ENCODE data around the gene ADORA1. TPM values are rescaled to one million over a fixed set of nuclear protein-coding genes. Genes with fewer than 3 reads are reported as not detected.

The ADORA1 gene
- total RNA-seq, result not detected in 2 replicates
- total RNA-seq (2013), result 0.12 TPM
- not detected in 2 replicates for polyA plus RNA-seq
- not detected in 2 replicates for polyA minus RNA-seq

DNA sequence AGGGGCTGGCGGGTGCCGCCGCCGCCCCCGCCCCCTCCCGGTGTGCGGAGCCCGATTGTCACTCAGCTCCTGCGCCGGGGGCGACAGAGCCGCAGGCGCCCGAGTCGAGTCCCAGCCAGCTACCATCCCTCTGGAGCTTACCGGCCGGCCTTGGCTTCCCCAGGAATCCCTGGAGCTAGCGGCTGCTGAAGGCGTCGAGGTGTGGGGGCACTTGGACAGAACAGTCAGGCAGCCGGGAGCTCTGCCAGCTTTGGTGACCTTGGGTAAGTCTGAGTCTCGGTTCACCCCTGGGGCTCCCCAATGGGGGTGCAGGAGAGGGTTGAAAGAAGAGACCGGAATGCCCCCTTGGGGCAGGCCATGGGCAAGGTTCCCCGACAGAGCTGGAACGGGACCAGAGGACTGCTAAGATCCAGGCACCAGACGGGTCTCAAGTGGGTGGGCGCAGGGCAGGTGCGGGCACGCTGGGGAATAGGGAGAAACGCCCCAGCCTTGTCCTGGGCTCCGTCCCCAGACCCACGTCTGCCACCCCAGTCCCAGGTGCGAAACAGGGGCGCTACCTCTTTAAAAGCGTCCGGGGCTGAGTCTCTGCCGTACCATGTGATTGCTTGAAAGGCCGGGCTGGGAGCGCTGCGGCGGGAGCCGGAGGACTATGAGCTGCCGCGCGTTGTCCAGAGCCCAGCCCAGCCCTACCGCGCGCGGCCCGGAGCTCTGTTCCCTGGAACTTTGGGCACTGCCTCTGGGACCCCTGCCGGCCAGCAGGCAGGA, at the start of gene ADORA1:
TSS of gene ADORA1 (plus strand) at position 61 of the 765 bp plus-strand sequence. CDS start 1,116 bp downstream, outside the sequence.
- CTCF ChIA-PET, result no interaction called here
- H3K79me2 ChIP-seq (ENCODE audit: control insufficient read depth, insufficient read depth, low read length), result no peaks in the 10 kb centered on the region
- H3K27ac ChIP-seq (ENCODE audit: low read length in 2 of 2), result no peak within 1 kb of the TSS
- POLR2A ChIA-PET, result no interaction called here
- TF ChIP-seq EZH2 (IDR thresholded peaks at IDR 0.05; ENCODE audit: borderline replicate concordance, insufficient read depth, low read depth, low read length, poor library complexity, severe bottlenecking), result no peak
- TF ChIP-seq, protein P1, sequence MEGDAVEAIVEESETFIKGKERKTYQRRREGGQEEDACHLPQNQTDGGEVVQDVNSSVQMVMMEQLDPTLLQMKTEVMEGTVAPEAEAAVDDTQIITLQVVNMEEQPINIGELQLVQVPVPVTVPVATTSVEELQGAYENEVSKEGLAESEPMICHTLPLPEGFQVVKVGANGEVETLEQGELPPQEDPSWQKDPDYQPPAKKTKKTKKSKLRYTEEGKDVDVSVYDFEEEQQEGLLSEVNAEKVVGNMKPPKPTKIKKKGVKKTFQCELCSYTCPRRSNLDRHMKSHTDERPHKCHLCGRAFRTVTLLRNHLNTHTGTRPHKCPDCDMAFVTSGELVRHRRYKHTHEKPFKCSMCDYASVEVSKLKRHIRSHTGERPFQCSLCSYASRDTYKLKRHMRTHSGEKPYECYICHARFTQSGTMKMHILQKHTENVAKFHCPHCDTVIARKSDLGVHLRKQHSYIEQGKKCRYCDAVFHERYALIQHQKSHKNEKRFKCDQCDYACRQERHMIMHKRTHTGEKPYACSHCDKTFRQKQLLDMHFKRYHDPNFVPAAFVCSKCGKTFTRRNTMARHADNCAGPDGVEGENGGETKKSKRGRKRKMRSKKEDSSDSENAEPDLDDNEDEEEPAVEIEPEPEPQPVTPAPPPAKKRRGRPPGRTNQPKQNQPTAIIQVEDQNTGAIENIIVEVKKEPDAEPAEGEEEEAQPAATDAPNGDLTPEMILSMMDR (IDR thresholded peaks at IDR 0.05), result no peak
- DNase-seq (no peak), ATAC-seq (ENCODE audit: low read depth) (no peak)
- peaks cover 0 to 43% (median 16%) of the 10 kb centered on the region in 4 experiments for H3K27me3 ChIP-seq (replicated peaks in 1 of 4; ENCODE audit: control extremely low read depth in 1 of 4, control insufficient read depth in 3 of 4, insufficient read depth in 4 of 4, low read length in 3 of 4)
- WGBS (ENCODE audit: insufficient coverage), result 3% methylated on average over 51 of the region's 51 CpGs
- Mint-ChIP-seq H3K4me3 (peak within 1 kb of the TSS; percentile 48), H3K27ac (no peak within 1 kb of the TSS), H3K9me3 (ENCODE audit: insufficient read depth) (no peaks in the 10 kb centered on the region), H3K27me3 (peaks cover 64% of the 10 kb centered on the region), H3K4me1 (peaks cover 9% of the 10 kb centered on the region)
- H3K4me1 ChIP-seq (ENCODE audit: control insufficient read depth in 2 of 2, insufficient read depth in 2 of 2, low read length in 2 of 2), result peaks cover 7 to 12% of the 10 kb centered on the region in 2 donors
- no peaks in the 10 kb centered on the region for H3K36me3 ChIP-seq (replicated peaks in 1 of 2; ENCODE audit: control extremely low read depth in 1 of 2, control insufficient read depth in 1 of 2, extremely low read depth in 1 of 2, insufficient read depth in 2 of 2, low read length in 1 of 2)
- H3K4me2 ChIP-seq (replicated peaks; ENCODE audit: low read depth, low read length, poor library complexity, severe bottlenecking), result peak within 1 kb of the TSS; percentile 51
- H3K9ac ChIP-seq (ENCODE audit: low read length), result no peak within 1 kb of the TSS
- intact Hi-C loops (cut with micrococcal nuclease), result no loop called here
- H3K4me3 ChIP-seq (ENCODE audit: control extremely low read depth in 1 of 5, extremely low read depth in 1 of 5, insufficient read depth in 1 of 5, low read depth in 2 of 5, low read length in 4 of 5), result no peak within 1 kb of the TSS
- peaks cover 0 to 6% (median 0%) of the 10 kb centered on the region in 3 donors for H3K9me3 ChIP-seq (ENCODE audit: control extremely low read depth in 1 of 3, control insufficient read depth in 2 of 3, insufficient read depth in 1 of 3, low read length in 2 of 3)
- no peaks in the 10 kb centered on the region for H4K20me1 ChIP-seq (ENCODE audit: control insufficient read depth, insufficient read depth, low read length, poor library complexity, severe bottlenecking)
- H2AFZ ChIP-seq (ENCODE audit: insufficient read depth, low read depth, low read length, poor library complexity, severe bottlenecking), result no peak within 1 kb of the TSS

GRCh38 chr1:203077956-203078355, 49.6 kb upstream of the ADORA1 start:
- H3K27me3 Mint-ChIP-seq, result peaks cover 63% of the 10 kb centered on the region
- peaks cover 8% of the 10 kb centered on the region for H3K4me1 Mint-ChIP-seq
- intact Hi-C loops (cut with micrococcal nuclease), result no loop called here

More at GRCh38 chr1:203077956-203078355, 49.6 kb upstream of the ADORA1 start:
- WGBS (ENCODE audit: insufficient coverage), result 75% methylated on average over 2 of the region's 2 CpGs
- Histone ChIP-seq H3K9ac (ENCODE audit: low read length) (no peak overlapping the region), H3K4me3 (ENCODE audit: control extremely low read depth in 1 of 5, extremely low read depth in 1 of 5, insufficient read depth in 1 of 5, low read depth in 2 of 5, low read length in 4 of 5) (no peak overlapping the region), H4K20me1 (ENCODE audit: control insufficient read depth, insufficient read depth, low read length, poor library complexity, severe bottlenecking) (no peaks in the 10 kb centered on the region), H3K36me3 (replicated peaks in 1 of 2; ENCODE audit: control extremely low read depth in 1 of 2, control insufficient read depth in 1 of 2, extremely low read depth in 1 of 2, insufficient read depth in 2 of 2, low read length in 1 of 2) (no peaks in the 10 kb centered on the region), H3K27me3 (replicated peaks in 1 of 4; ENCODE audit: control extremely low read depth in 1 of 4, control insufficient read depth in 3 of 4, insufficient read depth in 4 of 4, low read length in 3 of 4) (peaks cover 0 to 41% (median 10%) of the 10 kb centered on the region in 4 experiments), H3K27ac (ENCODE audit: low read length in 2 of 2) (no peak overlapping the region), H3K4me2 (replicated peaks; ENCODE audit: low read depth, low read length, poor library complexity, severe bottlenecking) (no peak overlapping the region), H2AFZ (ENCODE audit: insufficient read depth, low read depth, low read length, poor library complexity, severe bottlenecking) (no peak overlapping the region), H3K9me3 (ENCODE audit: control extremely low read depth in 1 of 3, control insufficient read depth in 2 of 3, insufficient read depth in 1 of 3, low read length in 2 of 3) (peaks cover 0 to 3% (median 0%) of the 10 kb centered on the region in 3 donors), H3K79me2 (ENCODE audit: control insufficient read depth, insufficient read depth, low read length) (no peaks in the 10 kb centered on the region), H3K4me1 (ENCODE audit: control insufficient read depth in 2 of 2, insufficient read depth in 2 of 2, low read length in 2 of 2) (peaks cover 12% of the 10 kb centered on the region in 2 donors)
- CTCF ChIA-PET, result interaction anchor here (0.6 to 1.4 kb wide), 2 partner anchors 137 to 1669 kb away, joined by 3 read pairs; no protein-coding TSS in a partner anchor
- POLR2A ChIA-PET, result no interaction called here
- ATAC-seq (ENCODE audit: low read depth) (no peak), DNase-seq (no peak)
- no peaks in the 10 kb centered on the region for H3K9me3 Mint-ChIP-seq (ENCODE audit: insufficient read depth)
- TF ChIP-seq, protein P1 (IDR thresholded peaks at IDR 0.05), result no peak
- no peak for TF ChIP-seq EZH2 (IDR thresholded peaks at IDR 0.05; ENCODE audit: borderline replicate concordance, insufficient read depth, low read depth, low read length, poor library complexity, severe bottlenecking)
- H3K4me3 Mint-ChIP-seq, result no peak overlapping the region
- H3K27ac Mint-ChIP-seq, result no peak overlapping the region

Data from B cell (primary cell).